RCC 7860 (cell line): ENCODE data around the gene GLRX.
A peak's percentile ranks its signal among the peaks of the same experiment; 100 is the strongest.
"Not testable (repeated sequence)": the region's sequence is repeated elsewhere in the genome, so short reads cannot be mapped to it uniquely, and the experiment has no call there.

ENCODE experiments used
- DNase-seq: peaks from one replicate; pipeline ENCODE4 v3.0.0-alpha.2; 2015; ENCODE audit warnings: low spot score
- FAIRE-seq: peaks from 2 replicates; lab custom pipeline; 2012; peaks lifted over from hg19 to GRCh38; lab: Jason Lieb, UNC

Gene GLRX

DNA sequence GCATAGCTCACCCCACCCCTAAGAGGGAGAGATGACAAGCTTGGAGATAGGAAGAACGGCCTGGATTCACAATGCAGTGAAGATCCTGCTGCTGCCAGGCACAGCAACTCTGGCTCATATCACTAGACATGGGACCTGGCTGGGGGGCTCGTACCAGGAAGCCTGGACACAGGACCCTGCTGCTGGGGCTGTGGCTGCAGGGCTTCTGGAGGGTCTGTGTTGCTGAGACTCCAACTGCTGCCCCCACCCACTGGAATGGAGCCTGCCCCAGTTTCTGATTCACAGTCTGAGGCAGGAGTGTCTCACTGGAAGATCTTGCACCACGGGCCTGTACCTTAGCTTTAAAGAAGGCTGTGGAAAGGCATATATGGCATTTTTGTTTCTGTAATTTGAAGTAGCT, 31.0 kb upstream of the GLRX start:
- no peak for DNase-seq
- no peak for FAIRE-seq

DNA sequence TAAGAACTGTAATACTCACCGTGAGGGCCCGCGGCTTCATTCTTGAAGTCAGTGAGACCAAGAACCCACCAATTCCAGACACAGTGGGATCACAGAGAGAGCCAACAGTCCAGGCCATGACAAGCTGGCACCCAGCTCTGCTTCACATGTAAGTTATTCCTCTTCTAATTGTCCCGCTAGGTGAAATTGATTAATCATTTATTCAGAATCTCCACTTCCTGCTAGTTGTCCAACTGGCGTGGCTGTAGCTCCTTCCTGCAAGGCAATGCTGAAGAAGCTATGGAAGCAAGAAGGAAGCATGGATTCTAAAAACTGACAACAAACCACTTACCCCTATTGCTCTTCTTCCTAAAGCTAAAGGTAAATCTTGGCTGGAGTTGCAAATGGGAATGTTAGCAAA, 30.0 kb upstream of the GLRX start:
- DNase-seq (no peak), FAIRE-seq (no peak)

DNA sequence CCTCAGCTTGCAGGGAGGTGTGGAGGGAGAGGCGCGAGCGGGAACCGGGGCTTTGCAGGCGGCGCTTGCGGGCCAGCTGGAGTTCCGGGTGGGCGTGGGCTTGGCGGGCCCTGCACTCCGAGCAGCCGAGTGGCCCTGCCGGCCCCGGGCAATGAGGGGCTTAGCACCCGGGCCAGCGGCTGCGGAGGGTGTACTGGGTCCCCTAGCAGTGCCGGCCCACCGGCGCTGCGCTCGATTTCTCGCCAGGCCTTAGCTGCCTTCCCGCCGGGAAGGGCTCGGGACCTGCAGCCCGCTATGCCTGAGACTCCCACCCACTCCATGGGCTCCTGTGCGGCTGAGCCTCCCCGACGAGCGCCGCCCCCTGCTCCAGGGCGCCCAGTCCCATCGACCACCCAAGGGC, 28.6 kb upstream of the GLRX start:
- DNase-seq, FAIRE-seq: not testable (repeated sequence)

DNA sequence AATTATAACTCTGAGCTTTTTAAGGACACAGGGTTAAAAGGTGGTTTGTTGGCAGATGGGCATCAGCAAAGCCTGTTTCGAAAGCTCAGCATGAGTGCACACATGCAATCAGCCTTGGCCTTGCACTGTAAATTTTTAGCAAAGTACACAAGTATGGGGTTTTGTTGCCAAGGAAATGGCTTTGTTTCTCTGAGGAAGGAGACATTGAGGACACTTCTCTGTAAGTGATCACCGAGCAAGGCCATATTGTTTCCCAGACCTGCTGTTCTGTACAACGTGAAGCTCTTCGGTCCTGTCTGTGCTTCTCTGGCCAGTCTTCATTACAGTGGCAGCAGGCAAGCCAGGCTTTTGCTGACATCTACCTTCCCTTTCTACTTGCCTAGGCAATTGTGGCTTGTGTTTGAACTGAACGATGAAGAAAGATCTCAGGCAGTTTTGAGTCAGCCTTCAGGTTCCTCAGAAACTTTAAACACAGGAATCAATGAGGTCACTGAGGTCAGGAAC, 27.9 kb upstream of the GLRX start:
- FAIRE-seq = no peak
- no peak for DNase-seq

DNA sequence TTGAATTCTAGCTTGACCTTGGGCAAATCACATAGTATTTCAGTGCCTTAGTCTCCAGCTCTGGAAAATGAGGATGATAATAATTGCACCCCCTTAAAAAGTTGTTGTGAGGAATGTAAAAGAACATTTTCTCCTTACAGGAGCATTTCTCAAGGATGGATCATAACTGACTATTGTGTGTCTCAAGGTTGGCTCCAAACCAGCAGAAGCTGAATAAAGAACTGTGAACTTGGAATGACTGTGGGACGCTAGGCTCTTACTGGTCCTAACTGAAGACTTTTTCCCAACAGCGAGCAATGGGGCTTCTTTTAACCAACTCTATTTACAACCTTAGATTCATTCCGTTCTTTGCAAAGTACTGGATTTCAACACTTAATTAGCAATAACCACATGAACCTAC, 26.2 kb upstream of the GLRX start:
- FAIRE-seq = no peak

DNA sequence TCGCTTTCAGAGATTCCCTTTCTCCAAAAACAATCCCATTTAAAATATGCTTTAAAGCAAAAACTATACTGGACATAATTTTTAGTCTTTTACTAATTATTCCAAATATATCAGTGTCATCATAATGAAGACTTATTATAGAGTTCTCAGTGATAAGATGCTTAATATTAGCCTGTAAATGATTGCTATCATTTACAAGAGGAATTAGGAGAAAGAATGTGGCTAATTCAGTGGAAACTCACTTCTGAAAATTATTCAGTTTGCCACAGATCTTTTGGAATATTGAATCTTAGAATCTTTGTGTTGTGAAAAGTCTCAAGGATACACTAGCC, 24.7 kb upstream of the GLRX start:
- FAIRE-seq (no peak), DNase-seq (no peak)

More for the DNA sequence above, 26.2 kb upstream of the GLRX start:
- no peak for DNase-seq

DNA sequence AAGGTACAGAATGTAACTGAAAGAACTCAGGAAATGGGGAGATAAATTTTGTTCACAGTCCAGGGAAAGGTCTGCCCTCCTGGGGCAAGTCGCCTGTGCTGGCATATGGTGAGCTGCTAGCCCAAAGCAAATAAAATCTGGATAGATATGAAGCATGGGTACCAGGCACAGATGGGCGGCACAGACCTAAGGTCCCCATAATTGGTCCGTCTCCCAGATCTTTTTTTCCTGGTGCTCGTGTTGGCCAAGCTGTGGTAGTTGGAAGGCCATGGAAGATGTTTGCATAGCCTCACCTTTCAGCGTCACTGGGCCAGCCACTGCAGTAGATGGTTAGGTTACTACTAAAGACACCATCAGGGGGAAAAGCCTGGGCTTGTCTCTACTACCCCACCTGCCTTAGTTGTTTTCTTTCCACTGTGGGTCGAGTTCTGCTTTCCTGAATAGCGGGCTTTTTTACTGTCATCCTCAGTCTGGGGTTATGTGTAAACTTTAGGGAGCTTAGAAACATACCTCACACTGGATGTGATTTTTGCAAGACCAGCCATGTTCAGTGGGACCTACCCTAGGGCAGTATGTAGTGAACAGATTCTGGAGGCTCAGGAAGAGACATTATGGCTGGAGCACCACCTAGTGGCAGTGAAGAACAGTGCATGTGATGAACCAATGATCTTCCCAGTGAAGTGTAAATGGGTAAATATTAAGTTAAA, 24.2 kb upstream of the GLRX start:
- DNase-seq (peak; percentile 39), FAIRE-seq (no peak)

DNA sequence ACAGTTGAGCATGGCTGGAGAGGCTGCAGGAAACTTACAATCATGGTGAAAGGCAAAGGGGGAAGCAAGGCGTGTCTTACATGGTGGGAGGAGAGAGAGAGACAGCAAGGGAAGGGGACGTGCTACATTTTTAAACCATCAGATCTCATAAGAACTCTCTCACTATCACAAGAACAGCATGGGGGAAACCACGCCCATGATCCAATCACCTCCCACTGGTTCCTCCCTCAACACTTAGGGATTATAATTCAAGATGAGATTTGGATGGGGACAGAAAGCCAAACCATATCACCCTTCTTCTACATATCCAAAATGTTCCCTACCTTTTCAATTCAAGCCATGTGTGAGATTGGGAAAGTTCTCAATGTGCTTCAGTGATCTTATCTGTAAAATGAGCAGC, 22.9 kb upstream of the GLRX start:
- FAIRE-seq (no peak), DNase-seq (no peak)

DNA sequence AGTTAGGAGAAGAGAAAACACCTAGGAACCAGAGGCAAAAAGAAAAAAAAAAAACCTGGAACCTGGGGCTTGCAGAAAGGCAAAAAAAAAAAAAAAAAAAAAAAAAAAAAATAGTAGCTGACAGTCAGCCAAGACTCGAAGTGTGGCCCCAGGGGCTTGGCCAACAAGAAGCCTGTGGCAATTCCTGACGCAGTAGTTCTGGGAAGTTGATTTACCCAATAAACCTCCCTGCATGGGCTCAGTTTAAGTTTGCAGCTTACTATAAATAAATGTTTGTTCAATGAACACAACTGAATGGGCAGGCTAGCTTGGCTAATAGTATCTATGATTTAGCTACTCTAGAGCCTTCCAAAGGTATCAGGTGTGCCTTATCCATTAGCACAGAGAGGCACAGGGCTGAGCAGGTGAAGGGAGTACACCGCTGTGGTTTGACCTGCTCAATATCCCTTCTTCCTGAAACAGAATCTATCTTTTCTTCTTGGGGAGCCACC, 21.3 kb upstream of the GLRX start:
- no peak for DNase-seq
- no peak for FAIRE-seq

DNA sequence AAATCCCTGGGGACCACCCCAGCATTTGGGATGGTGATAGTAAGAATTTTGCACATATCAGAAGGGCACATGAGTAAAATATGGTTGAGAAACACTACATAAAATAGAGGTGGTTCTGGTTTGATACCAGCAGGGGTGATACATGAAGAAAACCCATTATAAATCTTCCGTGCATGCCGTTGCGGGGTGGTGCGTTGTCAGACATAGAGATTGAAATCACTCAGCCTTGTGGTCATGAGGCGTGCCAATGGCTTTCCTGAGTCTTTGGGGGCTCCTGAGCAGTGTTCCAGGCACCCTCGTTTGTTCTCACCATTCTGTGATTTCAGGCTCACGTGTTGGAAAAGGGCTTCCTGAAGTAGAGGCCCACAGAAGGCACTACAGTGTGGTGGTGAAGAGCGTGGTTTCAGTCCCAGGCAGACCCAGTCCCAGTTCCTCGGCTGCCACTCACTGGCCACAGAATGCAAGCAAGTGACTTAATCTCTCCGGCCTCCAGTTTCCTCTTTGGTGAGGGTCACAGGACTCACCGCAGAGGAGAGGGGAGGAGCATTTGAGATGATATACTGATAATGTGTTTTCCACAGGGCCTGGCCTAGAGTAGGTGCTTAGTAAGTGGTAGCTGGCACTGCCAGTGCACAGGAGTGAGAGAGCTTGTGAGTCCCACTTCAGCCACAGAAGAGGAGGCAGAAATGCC, 20.5 kb upstream of the GLRX start:
- FAIRE-seq (peak; percentile 23), DNase-seq (peak; percentile 84)

DNA sequence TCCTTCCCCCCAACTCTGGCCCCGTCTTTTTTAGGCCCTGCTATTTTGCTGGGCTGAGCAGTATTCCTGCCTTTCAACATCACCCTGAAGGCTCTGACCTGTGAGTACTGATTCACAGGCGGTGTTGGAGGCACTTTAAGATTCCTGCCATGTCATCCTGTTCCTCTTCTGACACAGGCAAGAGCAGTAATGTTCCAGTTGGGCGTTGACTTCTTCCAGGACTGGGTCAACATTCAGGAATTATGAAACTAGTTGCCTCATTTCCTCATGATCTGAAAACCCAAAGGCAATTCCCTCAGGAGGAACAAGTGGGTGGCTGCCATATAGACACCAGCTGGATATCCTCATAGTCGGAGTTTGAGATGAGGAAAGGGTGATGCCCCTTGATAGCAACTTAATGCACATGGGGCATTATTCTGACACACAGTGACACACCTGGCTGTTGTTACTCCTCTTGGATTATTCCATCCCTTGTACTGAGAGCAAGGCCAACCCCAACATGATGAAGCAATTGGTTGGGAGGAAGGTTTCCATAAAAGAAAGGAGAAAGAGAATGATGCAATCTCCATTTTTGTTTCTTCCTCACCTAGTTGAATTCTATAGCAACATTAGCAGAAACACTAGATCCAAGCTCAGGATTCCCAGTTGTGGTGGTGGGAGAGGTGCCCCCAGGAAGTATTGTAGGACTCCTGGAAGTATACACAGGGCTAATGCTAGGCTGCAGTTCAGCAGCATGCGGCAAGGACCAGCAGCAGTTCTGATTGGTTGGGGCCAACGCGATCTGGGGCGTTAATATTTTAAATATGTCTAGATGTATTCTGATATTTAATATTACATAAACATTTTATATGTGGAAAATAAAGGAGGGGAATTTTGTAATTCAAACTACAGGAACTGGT, 19.6 kb upstream of the GLRX start:
- FAIRE-seq (no peak), DNase-seq (no peak)

DNA sequence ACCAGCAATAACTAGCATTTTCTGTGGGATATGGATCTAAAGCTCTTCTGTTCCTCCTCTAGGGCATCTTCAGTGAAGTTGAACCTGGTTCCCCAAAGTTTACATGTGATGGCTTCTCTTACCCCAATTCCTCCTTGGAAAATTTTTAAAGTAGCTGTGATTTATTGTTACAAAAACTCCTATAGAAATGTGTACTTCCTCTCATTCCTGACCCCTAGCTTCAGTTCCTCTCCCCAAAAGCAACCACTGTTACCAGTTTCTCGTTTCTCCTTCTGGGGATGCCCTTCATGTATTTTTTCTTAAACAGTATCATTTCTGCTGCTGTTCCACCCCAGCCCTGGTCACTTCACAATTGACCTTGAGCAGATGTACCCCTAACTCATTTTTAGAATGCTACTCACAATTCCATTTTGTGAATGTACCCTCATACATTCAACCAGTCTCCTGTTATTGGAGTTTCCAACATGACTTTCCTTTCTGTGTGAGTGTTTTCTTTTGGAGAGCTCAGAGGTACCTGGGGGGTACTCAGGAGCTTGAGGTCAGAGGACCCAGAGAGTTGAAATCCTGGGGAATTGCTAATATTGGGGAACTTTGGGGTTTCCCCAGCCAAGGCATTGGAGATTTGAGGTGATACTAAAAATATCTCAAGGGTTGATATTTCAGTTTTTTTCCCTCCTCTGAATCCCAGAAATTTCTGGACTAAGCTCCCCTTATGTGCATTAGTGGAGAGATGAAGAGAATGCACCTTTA, 18.6 kb upstream of the GLRX start:
- FAIRE-seq (no peak), DNase-seq (no peak)

DNA sequence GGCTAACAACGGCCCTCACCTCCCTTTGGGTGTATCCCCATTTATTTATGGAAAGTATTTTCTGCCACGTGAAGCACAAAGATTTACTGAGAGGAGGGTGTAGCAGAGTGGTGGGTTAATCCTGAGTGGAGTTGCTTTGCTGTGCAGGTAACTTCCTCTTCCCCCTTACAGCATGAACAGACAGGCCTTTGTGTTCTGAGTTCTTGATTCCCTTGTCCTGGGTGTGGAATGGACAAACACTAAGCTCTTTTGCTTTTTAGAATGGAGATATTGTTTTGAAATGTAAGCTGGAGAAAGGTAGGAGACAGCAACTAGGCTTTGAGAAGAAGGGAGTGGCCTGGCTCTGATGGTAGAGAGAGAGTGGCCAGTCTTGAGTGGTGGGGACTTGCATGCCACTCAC, 17.1 kb upstream of the GLRX start:
- FAIRE-seq (no peak), DNase-seq (no peak)

DNA sequence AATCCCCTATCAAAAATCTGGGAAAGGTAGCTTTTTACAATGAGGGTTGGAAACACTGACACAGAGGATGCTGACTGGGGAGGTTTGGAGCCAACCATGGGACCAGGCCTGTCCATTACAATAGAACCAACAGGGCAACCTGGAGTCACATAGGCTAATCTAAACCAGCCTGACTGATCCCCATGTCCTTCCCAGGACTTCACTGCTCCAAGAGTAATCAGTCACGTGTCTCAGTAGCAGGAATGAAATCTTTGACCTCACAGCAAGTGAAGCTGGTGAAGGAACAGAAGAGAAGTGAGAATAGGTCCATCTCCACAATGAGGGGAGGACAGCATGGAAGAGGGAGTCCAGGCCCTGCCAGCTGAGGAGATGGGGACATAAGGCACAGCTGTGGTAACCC, 16.0 kb upstream of the GLRX start:
- DNase-seq (no peak), FAIRE-seq (no peak)

DNA sequence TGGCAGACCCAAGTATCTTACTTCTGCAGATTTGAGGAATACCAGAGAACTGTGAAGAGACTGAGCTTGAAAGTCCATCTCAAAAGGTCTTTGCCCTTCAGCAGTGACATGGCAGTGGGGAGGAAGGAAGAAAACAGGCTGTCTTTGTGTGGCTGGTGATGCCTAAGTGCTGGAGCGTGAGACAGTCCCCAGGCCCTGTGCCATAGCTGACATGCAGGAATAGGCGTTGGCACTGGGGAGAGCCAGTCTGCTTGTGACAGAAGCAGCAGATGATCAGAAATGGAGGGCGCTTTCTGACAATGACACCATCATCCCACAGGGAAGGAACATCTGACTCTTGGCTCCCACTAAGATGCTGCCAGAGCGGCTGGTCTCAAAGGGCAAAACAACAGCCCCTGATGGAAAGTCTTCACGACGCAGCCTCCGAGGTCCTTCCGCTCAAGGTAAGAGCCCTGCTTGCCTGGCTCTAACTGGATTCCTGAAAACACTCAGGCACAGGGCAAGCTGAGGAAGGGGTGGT, 15.5 kb upstream of the GLRX start:
- FAIRE-seq = no peak
- DNase-seq = no peak

DNA sequence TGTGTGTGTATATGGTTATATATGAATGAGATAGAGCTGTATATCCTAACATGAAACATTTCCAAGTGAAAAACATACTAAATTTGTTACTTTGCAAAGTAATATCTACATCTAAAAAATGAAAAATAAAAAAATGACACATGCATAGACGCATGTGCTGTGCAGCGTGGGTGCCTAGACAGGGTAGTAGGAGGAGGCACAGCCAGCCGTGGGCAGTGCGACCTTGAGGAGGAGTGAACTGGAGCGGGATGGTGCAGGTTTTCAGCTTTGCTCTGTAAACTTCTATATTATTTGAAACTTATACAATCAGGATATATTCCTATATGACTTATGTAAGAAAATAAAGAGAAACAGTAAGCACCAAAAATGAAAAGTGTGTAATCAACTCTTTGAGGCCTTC, 15.0 kb upstream of the GLRX start:
- DNase-seq = no peak
- no peak for FAIRE-seq

DNA sequence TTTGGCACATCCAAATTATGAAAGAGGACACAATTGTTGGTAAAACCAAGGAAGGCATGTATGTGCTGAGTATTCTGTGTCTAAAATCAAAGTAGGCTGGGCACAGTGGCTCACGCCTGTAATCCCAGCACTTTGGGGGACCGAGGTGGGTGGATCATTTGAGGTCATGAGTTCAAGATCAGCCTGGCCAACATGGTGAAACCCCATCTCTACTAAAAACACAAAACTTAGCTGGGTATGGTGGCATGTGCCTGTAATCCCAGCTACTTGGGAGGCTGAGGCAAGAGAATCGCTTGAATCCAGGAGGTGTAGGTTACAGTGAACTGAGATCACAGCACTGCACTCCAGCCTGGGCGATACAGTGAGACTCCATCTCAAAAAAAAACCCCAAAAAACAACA, 14.4 kb upstream of the GLRX start:
- FAIRE-seq, DNase-seq: not testable (repeated sequence)

DNA sequence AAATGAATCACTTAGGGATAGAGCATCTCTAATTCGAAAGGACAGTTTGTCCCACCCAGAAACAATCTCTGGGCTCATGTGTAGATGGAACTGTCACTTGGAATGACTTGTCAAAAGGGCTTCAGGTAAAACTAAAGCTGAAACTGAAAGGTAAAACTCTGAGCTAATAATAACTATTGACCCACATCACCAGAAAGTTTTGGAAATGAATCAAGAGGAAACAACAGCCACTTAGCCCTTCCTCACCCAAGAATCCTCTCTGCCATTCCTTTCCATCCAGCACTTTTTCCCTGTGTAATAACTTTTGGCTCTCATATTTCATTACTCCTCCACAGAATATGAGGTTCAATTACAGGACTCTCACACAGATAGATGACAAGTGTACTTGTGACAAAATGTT, 14.0 kb upstream of the GLRX start:
- no peak for FAIRE-seq
- DNase-seq = no peak

DNA sequence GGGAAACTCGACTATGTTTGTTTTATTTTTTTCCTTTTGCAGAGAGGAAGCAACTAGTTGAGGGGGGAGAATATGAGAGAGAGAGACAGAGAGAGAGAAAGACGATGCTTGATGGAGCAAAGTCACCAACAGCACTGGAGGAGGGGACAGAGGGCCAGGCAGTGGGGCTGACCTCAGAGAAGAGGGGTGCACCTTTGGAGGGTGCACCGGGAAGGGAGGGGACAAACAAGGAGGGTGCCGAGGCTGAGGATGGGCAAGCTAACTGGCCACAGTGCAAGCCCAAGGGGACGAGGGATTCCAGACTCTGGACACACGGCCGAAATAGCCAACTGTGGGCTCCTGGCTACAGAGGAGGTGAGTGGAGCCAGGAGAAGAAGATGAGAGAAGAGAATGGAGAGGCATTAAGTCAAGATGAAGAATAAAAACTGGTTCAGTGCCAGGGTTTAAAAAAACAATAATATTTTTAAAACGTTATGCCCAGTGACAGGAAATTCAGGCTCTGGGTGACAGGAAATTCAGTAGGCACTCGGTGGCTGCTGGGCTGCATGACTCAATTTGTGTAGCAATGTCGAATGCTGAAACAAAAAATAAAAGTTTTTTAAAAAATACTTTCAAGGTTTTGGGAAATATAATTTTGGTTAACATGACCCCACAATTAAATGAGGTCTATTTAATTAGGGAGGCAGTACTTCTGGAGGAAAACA, 13.3 kb upstream of the GLRX start:
- FAIRE-seq = no peak
- DNase-seq = no peak

DNA sequence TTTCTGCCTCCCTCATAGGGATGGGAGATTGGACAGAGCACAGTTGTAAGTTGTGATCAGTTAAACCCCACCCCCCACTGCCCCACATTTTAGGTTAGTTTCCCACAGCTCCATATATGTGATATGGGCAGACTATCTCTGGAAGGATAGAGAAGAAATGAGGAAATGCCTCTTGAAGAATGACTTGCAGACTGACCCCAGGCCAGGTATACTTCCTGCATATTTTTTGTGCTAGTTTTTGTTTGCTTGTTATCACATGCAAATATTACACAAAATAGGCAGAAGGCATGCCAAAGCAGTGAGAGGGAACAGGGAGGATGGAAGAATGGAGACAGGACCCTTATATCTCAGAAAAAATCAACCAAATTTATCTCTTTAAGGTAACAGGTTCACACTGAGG, 10.1 kb upstream of the GLRX start:
- DNase-seq = no peak
- FAIRE-seq = no peak
